ENCODE measurements around the gene KRTAP29-1.
"Not testable (repeated sequence)": the region's sequence is repeated elsewhere in the genome, so short reads cannot be mapped to it uniquely, and the experiment has no call there.

Gene KRTAP29-1

GRCh38 chr17:41298458-41299135 is 4.1 kb downstream of the KRTAP29-1 start:
- DNase-seq (ENCODE audit: low spot score): no peak

- DNase-seq (ENCODE audit: low spot score): no peak
Observed at GRCh38 chr17:41296846-41297245, 5.8 kb downstream of the KRTAP29-1 start.

GRCh38 chr17:41294016-41294415 is 8.6 kb downstream of the KRTAP29-1 start:
- DNase-seq (ENCODE audit: low spot score): no peak

- DNase-seq (ENCODE audit: low spot score): no peak
Observed at GRCh38 chr17:41287050-41287449, 15.6 kb downstream of the KRTAP29-1 start.

GRCh38 chr17:41284546-41284945 is 18.1 kb downstream of the KRTAP29-1 start:
- no peak for DNase-seq (ENCODE audit: low spot score)

- no peak for DNase-seq (ENCODE audit: low spot score)
Observed at GRCh38 chr17:41284043-41284442, 18.6 kb downstream of the KRTAP29-1 start.

- no peak for DNase-seq (ENCODE audit: low spot score)
Observed at GRCh38 chr17:41278176-41278955, 24.3 kb downstream of the KRTAP29-1 start.

GRCh38 chr17:41275648-41276190 is 26.9 kb downstream of the KRTAP29-1 start, which contains the start of gene KRTAP9-7:
Gene KRTAP9-7, plus strand, starts transcription at chr17:41275698. Its CDS starts 0 bp downstream, at chr17:41275698.
- DNase-seq (ENCODE audit: low spot score): not testable (repeated sequence)

- DNase-seq (ENCODE audit: low spot score): no peak
Observed at GRCh38 chr17:41271858-41272257, 30.8 kb downstream of the KRTAP29-1 start.

- DNase-seq (ENCODE audit: low spot score): not testable (repeated sequence)
Observed at GRCh38 chr17:41271323-41271722, 31.3 kb downstream of the KRTAP29-1 start.

GRCh38 chr17:41267711-41268110 is 34.9 kb downstream of the KRTAP29-1 start:
- no peak for DNase-seq (ENCODE audit: low spot score)

GRCh38 chr17:41265078-41265477 is 37.6 kb downstream of the KRTAP29-1 start, which contains the start of gene KRTAP9-6:
Gene KRTAP9-6, plus strand, starts transcription at chr17:41265378. Its CDS starts 0 bp downstream, at chr17:41265378.
- no peak for DNase-seq (ENCODE audit: low spot score)

GRCh38 chr17:41264599-41264998 is 38.1 kb downstream of the KRTAP29-1 start:
- DNase-seq (ENCODE audit: low spot score): no peak

- no peak for DNase-seq (ENCODE audit: low spot score)
Observed at GRCh38 chr17:41263212-41263611, 39.4 kb downstream of the KRTAP29-1 start.

GRCh38 chr17:41258406-41258805 is 44.2 kb downstream of the KRTAP29-1 start:
- no peak for DNase-seq (ENCODE audit: low spot score)

GRCh38 chr17:41256291-41256685 is 46.4 kb downstream of the KRTAP29-1 start:
- no peak for DNase-seq (ENCODE audit: low spot score)

- DNase-seq (ENCODE audit: low spot score): not testable (repeated sequence)
Observed at GRCh38 chr17:41255381-41256290, 47.0 kb downstream of the KRTAP29-1 start, which contains the start of gene KRTAP9-9. Gene KRTAP9-9, plus strand, starts transcription at chr17:41255384.

- DNase-seq (ENCODE audit: low spot score): no peak
Observed at GRCh38 chr17:41254861-41255260, 47.8 kb downstream of the KRTAP29-1 start.
